ENCODE results near the gene KNTC1.
A peak's percentile ranks its signal among the peaks of the same experiment; 100 is the strongest.
"Not testable (repeated sequence)": the region's sequence is repeated elsewhere in the genome, so short reads cannot be mapped to it uniquely, and the experiment has no call there.

The KNTC1 gene

GRCh38 chr12:122526683-122527477 lies at the start of gene KNTC1, which contains the start of gene RSRC2:
Gene KNTC1, plus strand, starts transcription at chr12:122527249. Its CDS starts 2,815 bp downstream, at chr12:122530064.
Gene RSRC2, minus strand, starts transcription at chr12:122526936. Its CDS starts 83 bp downstream, at chr12:122526853.
- TF ChIP-seq CTCF (IDR thresholded peaks at IDR 0.05) = no peak
- TF ChIP-seq ZFX (IDR thresholded peaks at IDR 0.05; ENCODE audit: borderline replicate concordance) = no peak
- H3K27ac ChIP-seq = peak within 1 kb of the TSS; percentile 95

- TF ChIP-seq ZFX (IDR thresholded peaks at IDR 0.05; ENCODE audit: borderline replicate concordance) = no peak
- no peak for TF ChIP-seq CTCF (IDR thresholded peaks at IDR 0.05)
- H3K27ac ChIP-seq = no peak overlapping the region
Observed at GRCh38 chr12:122480753-122481152, 46.3 kb upstream of the KNTC1 start.

- no peak overlapping the region for H3K27ac ChIP-seq
- no peak for TF ChIP-seq ZFX (IDR thresholded peaks at IDR 0.05; ENCODE audit: borderline replicate concordance)
- no peak for TF ChIP-seq CTCF (IDR thresholded peaks at IDR 0.05)
Observed at GRCh38 chr12:122481861-122482260, 45.2 kb upstream of the KNTC1 start.

- H3K27ac ChIP-seq = no peak overlapping the region
- no peak for TF ChIP-seq ZFX (IDR thresholded peaks at IDR 0.05; ENCODE audit: borderline replicate concordance)
Observed at GRCh38 chr12:122483969-122484368, 43.1 kb upstream of the KNTC1 start.

GRCh38 chr12:122484385-122484784 lies 42.7 kb upstream of the KNTC1 start:
- not testable (repeated sequence) for H3K27ac ChIP-seq

GRCh38 chr12:122486360-122486759 lies 40.7 kb upstream of the KNTC1 start:
- peak overlapping the region; percentile 2 for H3K27ac ChIP-seq

GRCh38 chr12:122486805-122487426 lies 40.1 kb upstream of the KNTC1 start:
- TF ChIP-seq ZFX (IDR thresholded peaks at IDR 0.05; ENCODE audit: borderline replicate concordance) = no peak
- TF ChIP-seq CTCF (IDR thresholded peaks at IDR 0.05) = no peak

GRCh38 chr12:122487807-122488206 lies 39.2 kb upstream of the KNTC1 start:
- peak overlapping the region; percentile 2; the same call in 1 of the 2 replicates for H3K27ac ChIP-seq

More at GRCh38 chr12:122486805-122487426, 40.1 kb upstream of the KNTC1 start:
- H3K27ac ChIP-seq = peak overlapping the region; percentile 2

- TF ChIP-seq ZFX (IDR thresholded peaks at IDR 0.05; ENCODE audit: borderline replicate concordance) (no peak), CTCF (IDR thresholded peaks at IDR 0.05) (no peak)
- H3K27ac ChIP-seq = peak overlapping the region; percentile 61
Observed at GRCh38 chr12:122489038-122489437, 38.0 kb upstream of the KNTC1 start.

Data from 22Rv1 (cell line).